Natural killer cell (primary cell): ENCODE measurements around the gene SF3B4. TPM values are rescaled to one million over a fixed set of nuclear protein-coding genes. Genes with fewer than 3 reads are reported as not detected.
"Not testable (repeated sequence)": the region's sequence is repeated elsewhere in the genome, so short reads cannot be mapped to it uniquely, and the experiment has no call there.

ENCODE experiments used
- ATAC-seq, 3 donors: fragments of 150-1000 bp in 2 of 3; fragments of 200-7000 bp in 1 of 3; cut with Tn5 transposase; 1 replicate in 1 of 3; 2 replicates in 2 of 3; pipeline ENCODE4 v1.10.0; 2021; ENCODE audit warnings: mild to moderate bottlenecking in 2 of 3, moderate library complexity in 2 of 3
- DNase-seq, 2 donors: peaks; one replicate each; pipeline versions ENCODE4 v3.0.0 to v3.0.0-alpha.2; 2013 to 2021; ENCODE audit warnings: mixed read lengths in 1 of 2
- H3K27ac ChIP-seq: one replicate; pipeline ENCODE4 v1.5.1; 2013; ENCODE audit warnings: mild to moderate bottlenecking, low read length
- H3K27me3 ChIP-seq: one replicate; pipeline ENCODE4 v1.6.1; 2013; ENCODE audit warnings: low read length; ENCODE audit not compliant: control insufficient read depth, insufficient read depth
- H3K36me3 ChIP-seq: one replicate; pipeline ENCODE4 v1.6.1; 2013; ENCODE audit warnings: low read length; ENCODE audit not compliant: control insufficient read depth, insufficient read depth
- H3K4me1 ChIP-seq: one replicate; pipeline ENCODE4 v1.6.1; 2013; ENCODE audit warnings: low read length; ENCODE audit not compliant: control insufficient read depth, insufficient read depth
- H3K4me3 ChIP-seq: one replicate; pipeline ENCODE4 v1.5.1; 2013; ENCODE audit warnings: low read length
- H3K9me3 ChIP-seq: one replicate; pipeline ENCODE4 v1.6.1; 2013; ENCODE audit warnings: low read length; ENCODE audit not compliant: control insufficient read depth, insufficient read depth
- H3K27ac Mint-ChIP-seq, 2 donors: one replicate each; pipeline ENCODE4 v1.8.0; 2022; ENCODE audit warnings: mild to moderate bottlenecking in 2 of 2, mixed read lengths in 2 of 2, moderate library complexity in 1 of 2
- H3K27me3 Mint-ChIP-seq, 2 donors: one replicate each; pipeline ENCODE4 v1.8.0; 2022; ENCODE audit warnings: low read depth in 2 of 2, mixed read lengths in 2 of 2
- H3K36me3 Mint-ChIP-seq: one replicate; pipeline ENCODE4 v1.8.0; 2022; ENCODE audit warnings: mixed read lengths
- H3K4me1 Mint-ChIP-seq, 2 donors: one replicate each; pipeline ENCODE4 v1.8.0; 2022; ENCODE audit warnings: mixed read lengths in 2 of 2
- H3K4me3 Mint-ChIP-seq: one replicate; pipeline ENCODE4 v1.8.0; 2022; ENCODE audit warnings: mild to moderate bottlenecking, moderate library complexity, mixed read lengths
- H3K9me3 Mint-ChIP-seq, 2 donors: one replicate each; pipeline ENCODE4 v1.8.0; 2022; ENCODE audit warnings: mixed read lengths in 2 of 2
- CTCF ChIP-seq: fragments of 200-600 bp; IDR thresholded peaks from one replicate; pipeline ENCODE4 v1.8.0; 2022; ENCODE audit warnings: antibody characterized with exemption
- WGBS: methylation state at CpG from one replicate; pipeline ENCODE4 v1.1.7; 2013; ENCODE audit warnings: missing lambda C conversion rate; ENCODE audit not compliant: insufficient coverage; 5-methylcytosine and 5-hydroxymethylcytosine counted together
- intact Hi-C: fragments of 100-400 bp; cut with micrococcal nuclease; formaldehyde crosslinking; loops from one replicate; pipeline ENCODE4 v1.14.2; 2022
- total RNA-seq, 4 donors: library from RNA; stranded (reverse); fragments of 120-200 nt in 1 of 4; gene quantifications; one replicate each; pipeline versions ENCODE4 v1.2.3 to v1.2.4, GENCODE V29; 2013 to 2022

Gene SF3B4
- total RNA-seq, 3 donors from 2014 or later (not counting 1 experiment from before 2014, with no cell fraction given), result 67.3 to 73.7 (median 68.5) TPM

GRCh38 chr1:149887456-149888246 is 40.0 kb downstream of the SF3B4 start:
- peak overlapping the region; percentile 99 for H3K27ac ChIP-seq
- H3K4me1 ChIP-seq, result peaks cover 28% of the 10 kb centered on the region
- H3K9me3 ChIP-seq, result no peaks in the 10 kb centered on the region
- no peak overlapping the region for H3K4me3 Mint-ChIP-seq
- under 1% methylated on average over 46 of the region's 46 CpGs for WGBS
- intact Hi-C loops, result loop anchor here (1.0 kb wide), 2 partner anchors 12 to 40 kb away; partner anchors contain the start of genes BOLA1 and SF3B4
- H3K4me1 Mint-ChIP-seq, result no peaks in the 10 kb centered on the region
- no peaks in the 10 kb centered on the region for H3K9me3 Mint-ChIP-seq
- no peaks in the 10 kb centered on the region for H3K36me3 ChIP-seq
- no peaks in the 10 kb centered on the region for H3K27me3 ChIP-seq
- H3K27ac Mint-ChIP-seq, result no peak overlapping the region
- TF ChIP-seq CTCF, result no peak
- H3K36me3 Mint-ChIP-seq, result no peaks in the 10 kb centered on the region
- H3K4me3 ChIP-seq, result peak overlapping the region; percentile 58
- ATAC-seq, result peak; percentile 59 to 80 (median 63)
- H3K27me3 Mint-ChIP-seq, result no peaks in the 10 kb centered on the region
- peak; percentile 74 to 95 for DNase-seq

GRCh38 chr1:149887196-149887455 is 40.5 kb downstream of the SF3B4 start:
- H3K4me1 ChIP-seq, result peaks cover 28% of the 10 kb centered on the region
- H3K36me3 Mint-ChIP-seq, intact Hi-C loops, H3K9me3 Mint-ChIP-seq, H3K4me1 Mint-ChIP-seq, H3K27me3 Mint-ChIP-seq, H3K9me3 ChIP-seq, H3K27ac Mint-ChIP-seq, ATAC-seq, H3K36me3 ChIP-seq, H3K27me3 ChIP-seq, H3K4me3 Mint-ChIP-seq, DNase-seq: not testable (repeated sequence)
- WGBS, result under 1% methylated on average over 11 of the region's 13 CpGs
- peak overlapping the region; percentile 58 for H3K4me3 ChIP-seq
- H3K27ac ChIP-seq, result peak overlapping the region; percentile 99

- H3K27ac Mint-ChIP-seq, result no peak overlapping the region
- ATAC-seq, result peak; percentile 61 to 82 (median 69)
- Histone ChIP-seq H3K36me3 (no peaks in the 10 kb centered on the region), H3K27ac (peak overlapping the region; percentile 99), H3K9me3 (no peaks in the 10 kb centered on the region), H3K4me1 (peaks cover 28% of the 10 kb centered on the region), H3K4me3 (peak overlapping the region; percentile 61), H3K27me3 (no peaks in the 10 kb centered on the region)
- H3K36me3 Mint-ChIP-seq, result no peaks in the 10 kb centered on the region
- no peak overlapping the region for H3K4me3 Mint-ChIP-seq
- intact Hi-C loops, result no loop called here
- DNase-seq, result peak; percentile 78 to 98
- H3K9me3 Mint-ChIP-seq, result no peaks in the 10 kb centered on the region
- under 1% methylated on average over 61 of the region's 62 CpGs for WGBS
- no peak for TF ChIP-seq CTCF
- no peaks in the 10 kb centered on the region for H3K4me1 Mint-ChIP-seq
- no peaks in the 10 kb centered on the region for H3K27me3 Mint-ChIP-seq
These were observed 41.0 kb downstream of the SF3B4 start for GRCh38 chr1:149886396-149887195.

- H3K27me3 ChIP-seq, ATAC-seq, DNase-seq, H3K9me3 ChIP-seq, H3K27ac Mint-ChIP-seq, H3K9me3 Mint-ChIP-seq, H3K4me3 Mint-ChIP-seq, H3K27me3 Mint-ChIP-seq, H3K36me3 Mint-ChIP-seq, H3K4me1 Mint-ChIP-seq, H3K36me3 ChIP-seq, intact Hi-C loops: not testable (repeated sequence)
- peak overlapping the region; percentile 80 for H3K27ac ChIP-seq
- 0% methylated on average over 19 of the region's 19 CpGs for WGBS
- peaks cover 28% of the 10 kb centered on the region for H3K4me1 ChIP-seq
- H3K4me3 ChIP-seq, result peak overlapping the region; percentile 61
These were observed 41.5 kb downstream of the SF3B4 start for GRCh38 chr1:149886121-149886395.
